ENCODE measurements around the gene SYVN1. TPM values are rescaled to one million over a fixed set of nuclear protein-coding genes. Genes with fewer than 3 reads are reported as not detected.

SYVN1 gene
- total and polyA plus RNA-seq, 10 of the 15 experiments (the other 5 are each of a cell fraction or from before 2014, with no cell fraction given): 0.79 to 63.6 (median 20.1) TPM

DNA sequence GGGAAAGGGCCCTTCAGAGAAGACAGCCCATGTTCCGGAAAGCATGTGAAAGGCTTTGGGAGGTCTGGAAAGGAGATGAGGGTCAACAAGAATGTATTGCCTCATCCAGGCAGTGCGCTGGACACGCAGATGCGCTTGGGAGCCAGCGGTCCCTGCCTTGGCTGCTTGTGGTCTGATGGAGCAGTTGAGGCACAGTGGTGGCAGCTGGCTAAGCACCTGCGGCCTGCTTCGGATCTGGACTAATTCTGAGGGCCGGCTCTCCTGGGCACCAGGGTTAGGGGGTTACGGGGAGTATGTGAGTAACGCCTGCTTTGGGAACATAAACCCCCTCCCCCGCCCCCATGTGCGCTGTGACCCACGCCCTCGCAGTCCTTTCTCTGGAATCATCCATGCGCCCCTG is 27.2 kb downstream of the SYVN1 start:
- DNase-seq (ENCODE audit: low read depth, low spot score): no peak
- WGBS (ENCODE audit: insufficient coverage, insufficient replicate concordance, low lambda C conversion rate, missing lambda C conversion rate): 91% methylated on average over 15 of the region's 15 CpGs
- H4K20me1 ChIP-seq (ENCODE audit: control insufficient read depth, insufficient read depth): no peaks in the 10 kb centered on the region
- ChIA-PET CTCF (interaction anchor here (0.6 kb wide), 1 partner anchor 73 kb away, joined by 3 read pairs; no protein-coding TSS in a partner anchor), SMC1A (ENCODE audit: uncharacterized antibody, unreplicated experiment) (no interaction called here), POLR2A (no interaction called here), RAD21 (ENCODE audit: unreplicated experiment) (no interaction called here)
- no peaks in the 10 kb centered on the region for H3K9me3 ChIP-seq (replicated peaks; ENCODE audit: control insufficient read depth, insufficient read depth, low read length)
- TF ChIP-seq DPF2 (IDR thresholded peaks at IDR 0.05) (no peak), NKRF (conservative IDR thresholded peaks at IDR 0.05) (no peak), ZNF622 (IDR thresholded peaks at IDR 0.05) (no peak), MEF2B (IDR thresholded peaks at IDR 0.05; ENCODE audit: partially characterized antibody, poor library complexity, severe bottlenecking) (no peak), KAT2A (conservative IDR thresholded peaks at IDR 0.05; ENCODE audit: control insufficient read depth, low read depth, low read length) (no peak)
- TF ChIP-seq, protein P1, sequence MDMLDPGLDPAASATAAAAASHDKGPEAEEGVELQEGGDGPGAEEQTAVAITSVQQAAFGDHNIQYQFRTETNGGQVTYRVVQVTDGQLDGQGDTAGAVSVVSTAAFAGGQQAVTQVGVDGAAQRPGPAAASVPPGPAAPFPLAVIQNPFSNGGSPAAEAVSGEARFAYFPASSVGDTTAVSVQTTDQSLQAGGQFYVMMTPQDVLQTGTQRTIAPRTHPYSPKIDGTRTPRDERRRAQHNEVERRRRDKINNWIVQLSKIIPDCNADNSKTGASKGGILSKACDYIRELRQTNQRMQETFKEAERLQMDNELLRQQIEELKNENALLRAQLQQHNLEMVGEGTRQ (IDR thresholded peaks at IDR 0.05; ENCODE audit: borderline replicate concordance, low read depth, low read length): no peak
- H3K36me3 ChIP-seq (ENCODE audit: control insufficient read depth in 2 of 2, insufficient read depth in 2 of 2, low read length in 1 of 2): peaks cover 12 to 16% of the 10 kb centered on the region in 2 experiments
- no peaks in the 10 kb centered on the region for H3K79me2 ChIP-seq (ENCODE audit: control insufficient read depth, insufficient read depth, low read length)
- no peak overlapping the region for H2AFZ ChIP-seq (ENCODE audit: control insufficient read depth, low read depth, low read length)
- BruUV-seq (replicated peaks): no TSS peak
- no peaks in the 10 kb centered on the region for H3K27me3 ChIP-seq (replicated peaks in 1 of 2; ENCODE audit: control insufficient read depth in 2 of 2, insufficient read depth in 2 of 2, low read length in 1 of 2)
- H3K4me2 ChIP-seq (ENCODE audit: control insufficient read depth, insufficient read depth): no peak overlapping the region
- H3K27ac ChIP-seq (ENCODE audit: control insufficient read depth, insufficient read depth): no peak overlapping the region
- intact Hi-C loops (cut with micrococcal nuclease; ENCODE audit: unreplicated experiment) (no loop called here), in situ Hi-C loops (cut with MboI) (no loop called here)
- no peak for FAIRE-seq
- no peak overlapping the region for H3K9ac ChIP-seq (ENCODE audit: control insufficient read depth, insufficient read depth, low read length)
- H3K4me1 ChIP-seq (ENCODE audit: control insufficient read depth, insufficient read depth, low read length): peaks cover 8% of the 10 kb centered on the region
- no peak overlapping the region for H3K4me3 ChIP-seq
- no peak for ATAC-seq
